HepG2 (cell line): ENCODE measurements around the gene RARA. TPM values are rescaled to one million over a fixed set of nuclear protein-coding genes. Genes with fewer than 3 reads are reported as not detected.

Source experiments
- ASH2L ChIP-seq: fragments of 300-600, 200-600 bp; sonication (generic); IDR thresholded peaks from 2 replicates; pipeline ENCODE4 v1.7.0; 2017; ENCODE audit warnings: low read depth, mild to moderate bottlenecking, moderate library complexity, mixed read lengths, low read length; ENCODE audit not compliant: insufficient read length
- CERS6 ChIP-seq: sonication (generic); formaldehyde crosslinking; IDR thresholded peaks from 2 replicates; pipeline ENCODE4 v1.5.0; 2020; ENCODE audit warnings: missing genetic modification reagents
- CTCF ChIP-seq: sonication (generic); formaldehyde crosslinking; IDR thresholded peaks from 2 replicates; pipeline ENCODE4 v1.5.0; 2020; ENCODE audit warnings: mild to moderate bottlenecking, missing genetic modification reagents, moderate library complexity
- FOSL2 ChIP-seq: sonication (generic); formaldehyde crosslinking; IDR thresholded peaks from 2 replicates; pipeline ENCODE4 v1.4.0; 2020; ENCODE audit warnings: missing genetic modification reagents
- GATAD2A ChIP-seq: IDR thresholded peaks from 2 replicates; pipeline ENCODE4 v1.6.1; 2016
- HBP1 ChIP-seq: IDR thresholded peaks from 2 replicates; pipeline ENCODE4 v1.6.1; 2016; ENCODE audit warnings: low read depth, control low read depth
- KLF16 ChIP-seq, 2 experiments: sonication (generic) in 1 of 2; formaldehyde crosslinking in 1 of 2; IDR thresholded peaks; 2 replicates each; pipeline versions ENCODE4 v1.6.1 to v1.8.0; 2016 to 2023; ENCODE audit warnings: missing genetic modification reagents in 2 of 2, missing compliant biosample characterization in 1 of 2
- MED1 ChIP-seq: sonication (generic); formaldehyde crosslinking; IDR thresholded peaks from 2 replicates; pipeline ENCODE4 v1.4.0; 2020; ENCODE audit warnings: missing genetic modification reagents
- MIXL1 ChIP-seq: IDR thresholded peaks from 2 replicates; pipeline ENCODE4 v1.6.1; 2016
- NR2F2 ChIP-seq: IDR thresholded peaks from 2 replicates; pipeline ENCODE4 v1.6.1; 2012; ENCODE audit warnings: low read depth, inconsistent platforms, borderline replicate concordance
- RAD21 ChIP-seq: fragments of 450-650 bp; formaldehyde crosslinking; IDR thresholded peaks from 2 replicates; pipeline ENCODE4 v1.5.0; 2020; ENCODE audit warnings: mild to moderate bottlenecking
- TGIF2 ChIP-seq: IDR thresholded peaks from 2 replicates; pipeline ENCODE4 v1.6.1; 2016; ENCODE audit warnings: control low read depth, missing compliant biosample characterization
- THAP11 ChIP-seq: IDR thresholded peaks from 2 replicates; pipeline ENCODE4 v1.6.1; 2016; ENCODE audit warnings: missing biosample characterization, missing genetic modification reagents
- ZNF205 ChIP-seq: IDR thresholded peaks from 2 replicates; pipeline ENCODE4 v1.6.1; 2018; ENCODE audit warnings: missing biosample characterization, missing genetic modification reagents
- ZNF614 ChIP-seq: IDR thresholded peaks from 2 replicates; pipeline ENCODE4 v1.6.1; 2018; ENCODE audit warnings: missing biosample characterization, missing genetic modification reagents, inconsistent platforms, borderline replicate concordance
- polyA plus RNA-seq, 8 experiments: library from polyadenylated mRNA; depleted of rRNA in 3 of 8; stranded (reverse) in 7 of 8; unstranded in 1 of 8; fragments of >200 nt; fragmentation: Illumina TruSeq in 4 of 8; extraction: Trizol in 4 of 8; gene quantifications; 2 replicates each; pipeline versions ENCODE4 v1.2.1 to v1.2.3, GENCODE V29; 2011 to 2016; ENCODE audit warnings: low read depth in 4 of 8, missing spikeins in 1 of 8, mixed read lengths in 1 of 8; ENCODE audit not compliant: insufficient read depth in 1 of 8
- total RNA-seq, 5 experiments: library from RNA; depleted of rRNA; stranded (reverse); fragments of >200 nt; fragmentation: Illumina TruSeq; extraction: Trizol; gene quantifications; 2 replicates each; pipeline ENCODE4 v1.2.3, GENCODE V29; 2016; ENCODE audit warnings: low read depth in 1 of 5
- TF ChIP-seq, protein P1 (sequence below): sonication (generic); formaldehyde crosslinking; IDR thresholded peaks from 2 replicates; pipeline ENCODE4 v1.4.0; 2020; ENCODE audit warnings: missing genetic modification reagents, borderline replicate concordance
- TF ChIP-seq, protein P2 (sequence below): sonication (generic); formaldehyde crosslinking; IDR thresholded peaks from 2 replicates; pipeline ENCODE4 v1.4.0; 2020; ENCODE audit warnings: missing genetic modification reagents
- TF ChIP-seq, protein P3 (sequence below): IDR thresholded peaks from 2 replicates; pipeline ENCODE4 v1.4.0; 2020; ENCODE audit warnings: mild to moderate bottlenecking, missing genetic modification reagents

Gene RARA
- total and polyA plus RNA-seq, 2 of the 13 experiments (the other 11 are each of a cell fraction or from before 2014, with no cell fraction given): 6.4 to 8.6 TPM

GRCh38 chr17:40290629-40291280 is 18.2 kb upstream of the RARA start (continued):
- no peak for TF ChIP-seq NR2F2
- TF ChIP-seq KLF16 (CRISPR knock-in tag; IDR thresholded peaks at IDR 0.05): peak in 1 of 2 experiments; percentile 24; a peak in 1 of 4 replicates
- peak; percentile 51; the same call in 1 of the 2 replicates for TF ChIP-seq GATAD2A (CRISPR knock-in tag)
- TF ChIP-seq CERS6 (CRISPR knock-in tag): no peak
- peak; percentile 50; the same call in 1 of the 2 replicates for TF ChIP-seq MIXL1 (CRISPR knock-in tag)
- peak; percentile 79 for TF ChIP-seq RAD21 (CRISPR knock-in tag)
- TF ChIP-seq, protein P1, sequence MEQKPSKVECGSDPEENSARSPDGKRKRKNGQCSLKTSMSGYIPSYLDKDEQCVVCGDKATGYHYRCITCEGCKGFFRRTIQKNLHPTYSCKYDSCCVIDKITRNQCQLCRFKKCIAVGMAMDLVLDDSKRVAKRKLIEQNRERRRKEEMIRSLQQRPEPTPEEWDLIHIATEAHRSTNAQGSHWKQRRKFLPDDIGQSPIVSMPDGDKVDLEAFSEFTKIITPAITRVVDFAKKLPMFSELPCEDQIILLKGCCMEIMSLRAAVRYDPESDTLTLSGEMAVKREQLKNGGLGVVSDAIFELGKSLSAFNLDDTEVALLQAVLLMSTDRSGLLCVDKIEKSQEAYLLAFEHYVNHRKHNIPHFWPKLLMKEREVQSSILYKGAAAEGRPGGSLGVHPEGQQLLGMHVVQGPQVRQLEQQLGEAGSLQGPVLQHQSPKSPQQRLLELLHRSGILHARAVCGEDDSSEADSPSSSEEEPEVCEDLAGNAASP: peak; percentile 56; the same call in 1 of the 2 replicates
- peak; percentile 85 for TF ChIP-seq FOSL2 (CRISPR knock-in tag)
- TF ChIP-seq, protein P2, sequence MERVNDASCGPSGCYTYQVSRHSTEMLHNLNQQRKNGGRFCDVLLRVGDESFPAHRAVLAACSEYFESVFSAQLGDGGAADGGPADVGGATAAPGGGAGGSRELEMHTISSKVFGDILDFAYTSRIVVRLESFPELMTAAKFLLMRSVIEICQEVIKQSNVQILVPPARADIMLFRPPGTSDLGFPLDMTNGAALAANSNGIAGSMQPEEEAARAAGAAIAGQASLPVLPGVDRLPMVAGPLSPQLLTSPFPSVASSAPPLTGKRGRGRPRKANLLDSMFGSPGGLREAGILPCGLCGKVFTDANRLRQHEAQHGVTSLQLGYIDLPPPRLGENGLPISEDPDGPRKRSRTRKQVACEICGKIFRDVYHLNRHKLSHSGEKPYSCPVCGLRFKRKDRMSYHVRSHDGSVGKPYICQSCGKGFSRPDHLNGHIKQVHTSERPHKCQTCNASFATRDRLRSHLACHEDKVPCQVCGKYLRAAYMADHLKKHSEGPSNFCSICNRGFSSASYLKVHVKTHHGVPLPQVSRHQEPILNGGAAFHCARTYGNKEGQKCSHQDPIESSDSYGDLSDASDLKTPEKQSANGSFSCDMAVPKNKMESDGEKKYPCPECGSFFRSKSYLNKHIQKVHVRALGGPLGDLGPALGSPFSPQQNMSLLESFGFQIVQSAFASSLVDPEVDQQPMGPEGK (CRISPR knock-in tag): 0 out of 2 replicates have a peak, but pooled peaks have one; percentile 7
- 0 out of 2 replicates have a peak, but pooled peaks have one; percentile 19 for TF ChIP-seq ZNF205 (CRISPR knock-in tag)
- TF ChIP-seq CTCF (CRISPR knock-in tag): peak; percentile 85
- peak; percentile 27; the same call in 1 of the 2 replicates for TF ChIP-seq MED1 (CRISPR knock-in tag)
- TF ChIP-seq, protein P3, sequence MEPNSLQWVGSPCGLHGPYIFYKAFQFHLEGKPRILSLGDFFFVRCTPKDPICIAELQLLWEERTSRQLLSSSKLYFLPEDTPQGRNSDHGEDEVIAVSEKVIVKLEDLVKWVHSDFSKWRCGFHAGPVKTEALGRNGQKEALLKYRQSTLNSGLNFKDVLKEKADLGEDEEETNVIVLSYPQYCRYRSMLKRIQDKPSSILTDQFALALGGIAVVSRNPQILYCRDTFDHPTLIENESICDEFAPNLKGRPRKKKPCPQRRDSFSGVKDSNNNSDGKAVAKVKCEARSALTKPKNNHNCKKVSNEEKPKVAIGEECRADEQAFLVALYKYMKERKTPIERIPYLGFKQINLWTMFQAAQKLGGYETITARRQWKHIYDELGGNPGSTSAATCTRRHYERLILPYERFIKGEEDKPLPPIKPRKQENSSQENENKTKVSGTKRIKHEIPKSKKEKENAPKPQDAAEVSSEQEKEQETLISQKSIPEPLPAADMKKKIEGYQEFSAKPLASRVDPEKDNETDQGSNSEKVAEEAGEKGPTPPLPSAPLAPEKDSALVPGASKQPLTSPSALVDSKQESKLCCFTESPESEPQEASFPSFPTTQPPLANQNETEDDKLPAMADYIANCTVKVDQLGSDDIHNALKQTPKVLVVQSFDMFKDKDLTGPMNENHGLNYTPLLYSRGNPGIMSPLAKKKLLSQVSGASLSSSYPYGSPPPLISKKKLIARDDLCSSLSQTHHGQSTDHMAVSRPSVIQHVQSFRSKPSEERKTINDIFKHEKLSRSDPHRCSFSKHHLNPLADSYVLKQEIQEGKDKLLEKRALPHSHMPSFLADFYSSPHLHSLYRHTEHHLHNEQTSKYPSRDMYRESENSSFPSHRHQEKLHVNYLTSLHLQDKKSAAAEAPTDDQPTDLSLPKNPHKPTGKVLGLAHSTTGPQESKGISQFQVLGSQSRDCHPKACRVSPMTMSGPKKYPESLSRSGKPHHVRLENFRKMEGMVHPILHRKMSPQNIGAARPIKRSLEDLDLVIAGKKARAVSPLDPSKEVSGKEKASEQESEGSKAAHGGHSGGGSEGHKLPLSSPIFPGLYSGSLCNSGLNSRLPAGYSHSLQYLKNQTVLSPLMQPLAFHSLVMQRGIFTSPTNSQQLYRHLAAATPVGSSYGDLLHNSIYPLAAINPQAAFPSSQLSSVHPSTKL (CRISPR knock-in tag): peak; percentile 30; the same call in 1 of the 2 replicates
- peak; percentile 49 for TF ChIP-seq ASH2L
- 0 out of 2 replicates have a peak, but pooled peaks have one; percentile 27 for TF ChIP-seq HBP1 (CRISPR knock-in tag)
- TF ChIP-seq TGIF2: 0 out of 2 replicates have a peak, but pooled peaks have one; percentile 80
- peak; percentile 55; the same call in 1 of the 2 replicates for TF ChIP-seq THAP11 (CRISPR knock-in tag)
- peak; percentile 42; the same call in 1 of the 2 replicates for TF ChIP-seq ZNF614
